ENCODE measurements around the gene ZNF616.

Gene ZNF616

GRCh38 chr19:52095172-52096014, 44.3 kb downstream of the ZNF616 start, which contains the start of gene ZNF841:
TSS of gene ZNF841 (minus strand) at chr19:52095765. CDS start at chr19:52084801, 10,964 bp downstream.
- peaks cover 12% of the 10 kb centered on the region; the same call in 1 of the 2 replicates for H3K9me3 ChIP-seq (ENCODE audit: insufficient read depth, low read length)
- H2AFZ ChIP-seq (ENCODE audit: low read depth, low read length), result no peak within 1 kb of the TSS

GRCh38 chr19:52094526-52095130, 45.1 kb downstream of the ZNF616 start:
- no peaks in the 10 kb centered on the region for H3K27me3 ChIP-seq (ENCODE audit: low read depth, low read length)
- no peak overlapping the region for H3K27ac ChIP-seq (ENCODE audit: low read length)
- no peaks in the 10 kb centered on the region for H3K36me3 ChIP-seq (replicated peaks; ENCODE audit: low read depth, low read length)
- TF ChIP-seq, protein P1, sequence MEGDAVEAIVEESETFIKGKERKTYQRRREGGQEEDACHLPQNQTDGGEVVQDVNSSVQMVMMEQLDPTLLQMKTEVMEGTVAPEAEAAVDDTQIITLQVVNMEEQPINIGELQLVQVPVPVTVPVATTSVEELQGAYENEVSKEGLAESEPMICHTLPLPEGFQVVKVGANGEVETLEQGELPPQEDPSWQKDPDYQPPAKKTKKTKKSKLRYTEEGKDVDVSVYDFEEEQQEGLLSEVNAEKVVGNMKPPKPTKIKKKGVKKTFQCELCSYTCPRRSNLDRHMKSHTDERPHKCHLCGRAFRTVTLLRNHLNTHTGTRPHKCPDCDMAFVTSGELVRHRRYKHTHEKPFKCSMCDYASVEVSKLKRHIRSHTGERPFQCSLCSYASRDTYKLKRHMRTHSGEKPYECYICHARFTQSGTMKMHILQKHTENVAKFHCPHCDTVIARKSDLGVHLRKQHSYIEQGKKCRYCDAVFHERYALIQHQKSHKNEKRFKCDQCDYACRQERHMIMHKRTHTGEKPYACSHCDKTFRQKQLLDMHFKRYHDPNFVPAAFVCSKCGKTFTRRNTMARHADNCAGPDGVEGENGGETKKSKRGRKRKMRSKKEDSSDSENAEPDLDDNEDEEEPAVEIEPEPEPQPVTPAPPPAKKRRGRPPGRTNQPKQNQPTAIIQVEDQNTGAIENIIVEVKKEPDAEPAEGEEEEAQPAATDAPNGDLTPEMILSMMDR (IDR thresholded peaks at IDR 0.05; ENCODE audit: low read depth, low read length), result no peak
- no peak for TF ChIP-seq EZH2phosphoT487 (IDR thresholded peaks at IDR 0.05; ENCODE audit: low read depth)
- no peak overlapping the region for H3K4me3 ChIP-seq (ENCODE audit: low read length)
- H3K4me1 ChIP-seq (ENCODE audit: low read length), result no peaks in the 10 kb centered on the region
- H3K9me3 ChIP-seq (ENCODE audit: insufficient read depth, low read length), result peaks cover 12% of the 10 kb centered on the region; the same call in 1 of the 2 replicates
- no peaks in the 10 kb centered on the region for H4K20me1 ChIP-seq (ENCODE audit: insufficient read depth, low read length)
- no peaks in the 10 kb centered on the region for H3K79me2 ChIP-seq (ENCODE audit: low read length)
- no peak overlapping the region for H3K4me2 ChIP-seq (ENCODE audit: low read length)
- H3K9ac ChIP-seq (ENCODE audit: low read length), result no peak overlapping the region
- no peak overlapping the region for H2AFZ ChIP-seq (ENCODE audit: low read depth, low read length)

More at GRCh38 chr19:52095172-52096014, 44.3 kb downstream of the ZNF616 start, which contains the start of gene ZNF841:
- H3K36me3 ChIP-seq (replicated peaks; ENCODE audit: low read depth, low read length), result no peaks in the 10 kb centered on the region
- TF ChIP-seq EZH2phosphoT487 (IDR thresholded peaks at IDR 0.05; ENCODE audit: low read depth), result no peak
- TF ChIP-seq, protein P1 (IDR thresholded peaks at IDR 0.05; ENCODE audit: low read depth, low read length), result no peak
- H3K27ac ChIP-seq (ENCODE audit: low read length), result no peak within 1 kb of the TSS
- H3K27me3 ChIP-seq (ENCODE audit: low read depth, low read length), result no peaks in the 10 kb centered on the region
- H3K9ac ChIP-seq (ENCODE audit: low read length), result no peak within 1 kb of the TSS
- H3K4me3 ChIP-seq (ENCODE audit: low read length), result no peak within 1 kb of the TSS
- H3K4me1 ChIP-seq (ENCODE audit: low read length), result no peaks in the 10 kb centered on the region
- no peaks in the 10 kb centered on the region for H4K20me1 ChIP-seq (ENCODE audit: insufficient read depth, low read length)
- H3K4me2 ChIP-seq (ENCODE audit: low read length), result no peak within 1 kb of the TSS
- H3K79me2 ChIP-seq (ENCODE audit: low read length), result no peaks in the 10 kb centered on the region

DNA sequence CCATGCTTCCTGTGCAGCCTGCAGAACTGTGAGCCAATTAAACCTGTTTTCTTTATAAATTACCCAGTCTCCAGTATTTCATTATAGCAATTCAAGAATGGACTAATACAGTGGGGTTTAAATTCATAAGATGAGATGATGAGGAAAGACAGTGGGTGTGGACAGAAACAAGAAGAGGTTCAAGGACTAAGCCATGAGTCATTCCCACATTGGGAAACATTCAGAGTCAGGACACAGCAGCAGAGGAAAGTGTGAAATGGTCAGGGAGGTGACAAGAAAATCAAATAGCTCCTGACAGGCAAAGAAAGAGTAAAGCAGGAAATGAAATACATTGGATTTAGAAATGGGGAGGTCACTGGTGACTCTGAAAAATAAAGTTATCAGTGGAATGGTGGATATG, 53.3 kb downstream of the ZNF616 start:
- TF ChIP-seq, protein P1 (IDR thresholded peaks at IDR 0.05; ENCODE audit: low read depth, low read length), result no peak
- TF ChIP-seq EZH2phosphoT487 (IDR thresholded peaks at IDR 0.05; ENCODE audit: low read depth), result no peak
- Histone ChIP-seq H3K4me2 (ENCODE audit: low read length) (no peak overlapping the region), H3K36me3 (replicated peaks; ENCODE audit: low read depth, low read length) (no peaks in the 10 kb centered on the region), H3K9ac (ENCODE audit: low read length) (no peak overlapping the region), H4K20me1 (ENCODE audit: insufficient read depth, low read length) (no peaks in the 10 kb centered on the region), H3K4me1 (ENCODE audit: low read length) (no peaks in the 10 kb centered on the region), H3K27ac (ENCODE audit: low read length) (no peak overlapping the region), H3K79me2 (ENCODE audit: low read length) (no peaks in the 10 kb centered on the region), H2AFZ (ENCODE audit: low read depth, low read length) (no peak overlapping the region), H3K27me3 (ENCODE audit: low read depth, low read length) (no peaks in the 10 kb centered on the region), H3K9me3 (ENCODE audit: insufficient read depth, low read length) (no peaks in the 10 kb centered on the region; the same call in none of the 2 replicates), H3K4me3 (ENCODE audit: low read length) (no peak overlapping the region)

DNA sequence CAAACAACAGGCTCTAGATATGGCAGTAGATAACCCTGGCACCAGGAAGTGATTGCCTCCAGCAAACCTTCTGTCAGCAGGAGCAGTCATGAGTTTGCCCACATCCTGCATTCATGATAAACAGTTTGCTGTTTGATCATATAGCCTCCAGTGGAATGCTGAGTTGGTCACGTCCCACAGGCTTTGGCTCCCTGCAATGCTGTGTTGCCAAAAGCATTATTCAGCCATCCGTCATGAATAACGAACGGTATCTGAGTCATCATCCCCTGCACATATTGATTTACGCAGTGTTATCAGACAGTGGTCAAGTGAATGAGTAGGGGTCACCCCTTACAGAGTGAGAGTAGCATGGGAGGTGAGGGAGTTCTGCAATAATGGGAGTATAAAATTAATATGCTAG, 69.2 kb downstream of the ZNF616 start:
- no peaks in the 10 kb centered on the region for H4K20me1 ChIP-seq (ENCODE audit: insufficient read depth, low read length)
- no peak overlapping the region for H3K27ac ChIP-seq (ENCODE audit: low read length)
- H3K4me1 ChIP-seq (ENCODE audit: low read length), result no peaks in the 10 kb centered on the region
- H3K9me3 ChIP-seq (ENCODE audit: insufficient read depth, low read length), result peaks cover 30% of the 10 kb centered on the region
- no peak overlapping the region for H2AFZ ChIP-seq (ENCODE audit: low read depth, low read length)
- H3K4me3 ChIP-seq (ENCODE audit: low read length), result no peak overlapping the region
- H3K36me3 ChIP-seq (replicated peaks; ENCODE audit: low read depth, low read length), result no peaks in the 10 kb centered on the region
- TF ChIP-seq, protein P1 (IDR thresholded peaks at IDR 0.05; ENCODE audit: low read depth, low read length), result no peak
- H3K4me2 ChIP-seq (ENCODE audit: low read length), result no peak overlapping the region
- H3K27me3 ChIP-seq (ENCODE audit: low read depth, low read length), result no peaks in the 10 kb centered on the region
- H3K79me2 ChIP-seq (ENCODE audit: low read length), result no peaks in the 10 kb centered on the region
- H3K9ac ChIP-seq (ENCODE audit: low read length), result no peak overlapping the region

Measured in OCI-LY3 (cell line).